AG09319 (cell line): ENCODE measurements around the gene PARN.

Experiments used
- DNase-seq: peaks from one replicate; pipeline ENCODE4 v3.0.0-alpha.2; 2010; ENCODE audit warnings: low read depth; ENCODE audit errors: extremely low read depth
- CTCF ChIP-seq: IDR thresholded peaks from 2 replicates; pipeline ENCODE4 v1.5.1; 2011; ENCODE audit warnings: low read depth, mild to moderate bottlenecking, inconsistent platforms, low read length, moderate library complexity

The PARN gene

GRCh38 chr16:14629919-14630619 lies at the start of gene PARN:
Gene PARN, minus strand, starts transcription at chr16:14630260. Its CDS starts 135 bp downstream, at chr16:14630125.
- peak; percentile 91 for DNase-seq
- TF ChIP-seq CTCF: no peak

- no peak for DNase-seq
- no peak for TF ChIP-seq CTCF
Observed at GRCh38 chr16:14678748-14679497, 48.9 kb upstream of the PARN start.

GRCh38 chr16:14677627-14678026 lies 47.6 kb upstream of the PARN start:
- TF ChIP-seq CTCF: no peak
- DNase-seq: no peak

- TF ChIP-seq CTCF: no peak
Observed at GRCh38 chr16:14676633-14677032, 46.6 kb upstream of the PARN start.

GRCh38 chr16:14672403-14672971 lies 42.4 kb upstream of the PARN start:
- no peak for TF ChIP-seq CTCF
- DNase-seq: no peak

More at GRCh38 chr16:14676633-14677032, 46.6 kb upstream of the PARN start:
- no peak for DNase-seq

GRCh38 chr16:14669776-14670175 lies 39.7 kb upstream of the PARN start:
- no peak for DNase-seq

More at GRCh38 chr16:14669776-14670175, 39.7 kb upstream of the PARN start:
- TF ChIP-seq CTCF: no peak
